Prostate gland (tissue), 2 donors: ENCODE data around the gene COX19. TPM values are rescaled to one million over a fixed set of nuclear protein-coding genes. Genes with fewer than 3 reads are reported as not detected.

Source experiments
- DNase-seq: peaks from one replicate; pipeline ENCODE4 v3.0.0-alpha.2; 2019; ENCODE audit warnings: low spot score
- H3K27ac ChIP-seq, 2 donors: fragments of 200-600 bp; sonication (generic); 2 replicates each; pipeline ENCODE4 v1.5.1; 2017 to 2019
- H3K27me3 ChIP-seq: fragments of 200-600 bp; sonication (generic); replicated peaks from 2 replicates; pipeline ENCODE4 v1.5.1; 2019; ENCODE audit not compliant: insufficient read depth
- H3K36me3 ChIP-seq, 2 donors: fragments of 200-600 bp; sonication (generic); 1 replicate in 1 of 2; 2 replicates in 1 of 2; pipeline versions ENCODE4 v1.5.1 to v1.8.1; 2017 to 2019
- H3K4me1 ChIP-seq: fragments of 200-600 bp; sonication (generic); replicated peaks from 2 replicates; pipeline ENCODE4 v1.5.1; 2019
- H3K4me3 ChIP-seq, 2 donors: fragments of 200-600 bp; sonication (generic); 2 replicates each; pipeline ENCODE4 v1.5.1; 2017 to 2019
- H3K9me3 ChIP-seq: fragments of 200-600 bp; sonication (generic); 2 replicates; pipeline ENCODE4 v1.5.1; 2017
- POLR2A ChIP-seq: fragments of 450-650 bp; IDR thresholded peaks from one replicate; pipeline ENCODE4 v1.6.1; 2016; ENCODE audit warnings: antibody characterized with exemption, mild to moderate bottlenecking
- POLR2AphosphoS5 ChIP-seq: sonication (generic); formaldehyde crosslinking; IDR thresholded peaks from one replicate; pipeline ENCODE4 v1.6.1; 2017; ENCODE audit warnings: antibody characterized with exemption
- WGBS: methylation state at CpG from one replicate; pipeline ENCODE4 v1.1.5; 2018; 5-methylcytosine and 5-hydroxymethylcytosine counted together
- intact Hi-C: fragments of 100-400 bp; cut with DNase I; formaldehyde crosslinking; loops from one replicate; pipeline ENCODE4 v1.14.2; 2022
- microRNA counts, 2 donors: library from miRNA; unstranded; fragments of <30 nt; microRNA quantifications; one replicate each; lab custom pipeline; 2016 to 2017
- microRNA-seq: library from miRNA; unstranded; fragments of <30 nt; microRNA quantifications from one replicate; pipeline ENCODE4, GENCODE V29; 2016
- small RNA-seq, 2 donors: library from RNA; depleted of rRNA; stranded (forward); fragments of <200 nt; gene quantifications; one replicate each; pipeline ENCODE3, GENCODE V24; 2016
- total RNA-seq, 2 donors: library from RNA; depleted of rRNA; stranded (reverse); fragments of >200 nt; gene quantifications; one replicate each; pipeline ENCODE4 v1.1.0, GENCODE V29; 2016
- TF ChIP-seq, protein P1 (sequence below), 4 experiments: fragments of 200-600 bp in 2 of 4; fragments of 450-650 bp in 2 of 4; sonication (generic) in 2 of 4; IDR thresholded peaks; 1 replicate in 3 of 4; 2 replicates in 1 of 4; pipeline ENCODE4 v1.5.1; 2016 to 2019; ENCODE audit warnings: antibody characterized with exemption in 4 of 4, mild to moderate bottlenecking in 2 of 4, moderate library complexity in 2 of 4

Gene COX19
- total RNA-seq, 2 donors from 2014 or later, result 11.3 to 17.0 TPM

DNA sequence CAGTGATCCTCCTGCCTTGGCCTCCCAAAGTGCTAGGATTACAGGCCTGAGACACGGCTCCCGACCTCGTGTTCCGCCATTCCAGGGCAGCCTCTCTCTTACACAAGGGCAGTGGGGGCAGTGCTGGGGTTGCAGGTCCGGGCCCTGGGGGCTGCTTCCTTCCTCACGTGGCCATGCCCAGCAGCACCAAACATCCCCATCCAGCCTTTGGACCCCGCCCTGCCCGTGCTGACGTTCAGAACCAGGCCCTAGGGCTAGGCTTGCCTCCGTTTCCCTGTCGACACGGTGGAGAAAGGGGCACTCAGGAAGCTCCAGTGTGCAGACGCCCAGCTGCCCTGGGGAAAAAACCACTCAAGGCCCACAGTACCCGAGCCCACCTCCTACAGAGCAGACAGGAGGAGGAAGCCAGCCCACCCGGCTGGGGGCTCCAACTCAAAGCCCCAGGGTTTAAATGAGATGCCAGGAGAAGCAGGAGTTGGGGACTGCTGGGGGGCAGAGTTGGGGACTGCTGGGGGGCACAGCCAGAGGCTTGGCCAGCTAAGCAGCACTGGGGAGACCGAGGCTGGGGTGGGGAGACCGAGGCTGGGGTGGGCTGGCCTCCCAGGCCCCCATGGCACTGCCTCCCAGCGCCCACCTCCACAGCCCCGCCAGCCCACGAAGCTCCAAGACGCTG, 56.8 kb downstream of the COX19 start:
- no peaks in the 10 kb centered on the region for H3K4me1 ChIP-seq
- intact Hi-C loops, result no loop called here
- WGBS, result 94% methylated on average over 21 of the region's 21 CpGs
- no peaks in the 10 kb centered on the region for H3K27me3 ChIP-seq
- H3K36me3 ChIP-seq, result no peaks in the 10 kb centered on the region
- no peak overlapping the region for H3K4me3 ChIP-seq
- TF ChIP-seq POLR2A (no peak), POLR2AphosphoS5 (no peak)
- TF ChIP-seq, protein P1, sequence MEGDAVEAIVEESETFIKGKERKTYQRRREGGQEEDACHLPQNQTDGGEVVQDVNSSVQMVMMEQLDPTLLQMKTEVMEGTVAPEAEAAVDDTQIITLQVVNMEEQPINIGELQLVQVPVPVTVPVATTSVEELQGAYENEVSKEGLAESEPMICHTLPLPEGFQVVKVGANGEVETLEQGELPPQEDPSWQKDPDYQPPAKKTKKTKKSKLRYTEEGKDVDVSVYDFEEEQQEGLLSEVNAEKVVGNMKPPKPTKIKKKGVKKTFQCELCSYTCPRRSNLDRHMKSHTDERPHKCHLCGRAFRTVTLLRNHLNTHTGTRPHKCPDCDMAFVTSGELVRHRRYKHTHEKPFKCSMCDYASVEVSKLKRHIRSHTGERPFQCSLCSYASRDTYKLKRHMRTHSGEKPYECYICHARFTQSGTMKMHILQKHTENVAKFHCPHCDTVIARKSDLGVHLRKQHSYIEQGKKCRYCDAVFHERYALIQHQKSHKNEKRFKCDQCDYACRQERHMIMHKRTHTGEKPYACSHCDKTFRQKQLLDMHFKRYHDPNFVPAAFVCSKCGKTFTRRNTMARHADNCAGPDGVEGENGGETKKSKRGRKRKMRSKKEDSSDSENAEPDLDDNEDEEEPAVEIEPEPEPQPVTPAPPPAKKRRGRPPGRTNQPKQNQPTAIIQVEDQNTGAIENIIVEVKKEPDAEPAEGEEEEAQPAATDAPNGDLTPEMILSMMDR (IDR thresholded peaks at IDR 0.05), result no peak
- no peaks in the 10 kb centered on the region for H3K9me3 ChIP-seq
- no peak for DNase-seq
- H3K27ac ChIP-seq, result no peak overlapping the region

DNA sequence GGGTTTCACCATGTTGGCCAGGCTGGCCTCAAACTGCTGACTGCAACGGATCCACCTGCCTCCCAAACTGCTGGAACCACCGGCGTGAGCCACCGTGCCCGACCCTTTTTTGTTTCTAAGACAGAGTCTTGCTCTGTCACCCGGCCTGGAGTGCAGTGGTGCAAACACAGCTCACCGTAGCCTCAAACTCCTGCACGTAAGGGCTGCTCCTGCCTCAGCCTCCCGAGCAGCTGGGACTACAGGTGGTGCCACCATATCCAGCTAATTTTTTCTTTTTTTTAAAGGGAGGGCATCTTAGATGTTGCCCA, 57.3 kb downstream of the COX19 start:
- Histone ChIP-seq H3K27me3 (no peaks in the 10 kb centered on the region), H3K4me3 (no peak overlapping the region), H3K4me1 (no peaks in the 10 kb centered on the region), H3K27ac (no peak overlapping the region), H3K9me3 (no peaks in the 10 kb centered on the region), H3K36me3 (no peaks in the 10 kb centered on the region)
- no peak for DNase-seq
- TF ChIP-seq, protein P1 (IDR thresholded peaks at IDR 0.05), result no peak
- TF ChIP-seq POLR2AphosphoS5, result no peak
- no peak for TF ChIP-seq POLR2A
- intact Hi-C loops, result no loop called here
- WGBS, result 86% methylated on average over 9 of the region's 9 CpGs

DNA sequence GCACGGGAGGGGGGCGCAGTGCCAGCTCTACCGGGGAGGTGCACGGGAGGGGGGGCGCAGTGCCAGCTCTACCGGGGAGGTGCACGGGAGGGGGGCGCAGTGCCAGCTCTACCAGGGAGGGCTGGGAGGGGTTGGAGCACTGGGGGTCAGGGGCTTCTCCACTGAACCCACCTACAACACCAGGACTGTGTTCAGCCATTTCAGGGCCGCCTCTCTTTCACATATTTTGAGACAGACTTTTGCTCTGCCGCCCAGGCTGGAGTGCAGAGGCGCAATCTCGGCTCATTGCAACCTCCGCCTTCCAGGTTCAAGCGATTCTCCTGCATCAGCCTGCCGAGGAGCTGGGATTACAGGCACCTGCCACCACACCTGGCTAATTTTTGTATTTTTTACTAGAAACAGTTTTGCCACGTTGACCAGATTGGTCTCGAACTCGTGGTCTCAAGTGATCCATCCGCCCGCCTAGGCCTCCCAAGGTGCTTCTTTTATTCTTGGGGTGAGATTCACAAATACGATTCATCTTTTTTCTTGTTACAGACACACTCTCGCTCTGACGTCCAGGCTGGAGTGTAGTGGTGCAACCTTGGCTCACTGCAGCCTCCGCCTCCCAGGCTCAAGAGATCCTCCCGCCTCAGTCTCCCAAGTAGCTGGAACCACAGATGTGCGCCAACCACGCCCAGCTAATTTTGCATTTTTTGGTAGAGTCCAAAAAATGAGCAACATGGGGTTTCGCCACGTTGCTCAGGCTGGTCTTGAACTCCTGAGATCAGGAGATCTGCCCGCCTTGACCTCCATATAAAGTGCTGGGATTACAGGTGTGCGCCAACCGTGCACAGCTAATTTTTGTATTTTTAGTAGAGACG, 57.9 kb downstream of the COX19 start:
- Histone ChIP-seq H3K4me1 (no peaks in the 10 kb centered on the region), H3K27ac (no peak overlapping the region), H3K36me3 (no peaks in the 10 kb centered on the region), H3K4me3 (no peak overlapping the region), H3K27me3 (no peaks in the 10 kb centered on the region), H3K9me3 (no peaks in the 10 kb centered on the region)
- intact Hi-C loops, result no loop called here
- DNase-seq, result no peak
- TF ChIP-seq POLR2A (no peak), POLR2AphosphoS5 (no peak)
- TF ChIP-seq, protein P1 (IDR thresholded peaks at IDR 0.05), result no peak
- 83% methylated on average over 25 of the region's 33 CpGs for WGBS

DNA sequence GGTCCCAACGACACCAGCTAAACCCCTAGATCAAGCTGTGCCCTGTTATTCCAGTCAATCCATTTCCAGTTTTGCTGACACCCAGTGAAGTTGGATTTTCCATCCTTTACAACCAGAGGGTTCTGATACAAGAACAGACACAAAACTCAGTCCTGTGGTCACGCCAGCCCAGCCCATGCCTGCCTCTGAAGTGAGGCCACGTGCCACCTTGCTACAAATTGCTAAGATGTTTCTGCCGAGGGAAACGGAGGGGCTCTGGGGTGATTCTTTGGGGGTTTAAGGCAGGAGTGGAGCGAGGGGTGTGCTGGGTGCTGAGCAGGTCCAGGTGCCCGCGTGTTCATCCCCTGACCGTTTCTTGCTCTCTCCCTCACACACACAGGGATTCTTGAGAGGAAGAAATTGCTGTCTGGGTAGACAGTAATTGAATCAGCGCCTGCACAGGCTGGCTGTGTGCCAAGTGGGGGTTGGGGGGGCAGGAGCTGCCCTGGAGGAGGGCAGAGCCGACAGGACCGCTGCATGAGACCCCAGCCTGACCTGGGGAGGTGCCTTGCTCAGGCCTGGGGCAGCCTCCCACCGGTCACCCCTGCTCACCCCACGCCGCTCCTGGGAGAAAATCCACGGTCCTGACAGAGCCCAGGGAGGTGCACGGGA, 58.9 kb downstream of the COX19 start:
- no peak for DNase-seq
- TF ChIP-seq POLR2AphosphoS5 (no peak), POLR2A (no peak)
- TF ChIP-seq, protein P1 (IDR thresholded peaks at IDR 0.05), result no peak
- no peaks in the 10 kb centered on the region for H3K27me3 ChIP-seq
- H3K27ac ChIP-seq, result no peak overlapping the region
- no peak overlapping the region for H3K4me3 ChIP-seq
- no peaks in the 10 kb centered on the region for H3K9me3 ChIP-seq
- 24% methylated on average over 12 of the region's 17 CpGs for WGBS
- no peaks in the 10 kb centered on the region for H3K36me3 ChIP-seq
- intact Hi-C loops, result no loop called here
- no peaks in the 10 kb centered on the region for H3K4me1 ChIP-seq

MicroRNA genes within 50 kb of the gene (microRNA counts, 767-probe panel; counts per million panel counts)
- 431 to 1,408 counts per million in 2 donors for microRNA hsa-miR-339-3p (lab: Ali Mortazavi, UCI)
- microRNA hsa-miR-339-5p (lab: Ali Mortazavi, UCI), result 0 to 431 counts per million in 2 donors

Small RNAs within 50 kb of the gene (microRNA-seq; reads per million reads assigned to microRNA genes)
- 574 reads per million, percentile 85 among the genes with 10 or more reads in this experiment for gene MIR339

Small RNAs within 50 kb of the gene (small RNA-seq; reads per million reads assigned to genes)
- gene MIR339, result 6.9 to 8.2 reads per million in 2 donors

Other genes with a start within 250 kb of the COX19 start
- 10 to 100 TPM; 30.8 to 52.0 TPM for gene DNAAF5, start 248.8 kb downstream of the COX19 start, total RNA-seq
- 10 to 100 TPM; 20.2 to 44.8 TPM for gene PRKAR1B, start 248.3 kb downstream of the COX19 start, total RNA-seq
- 100 to 1,000 TPM; 106 to 177 TPM for gene SUN1, start 143.1 kb downstream of the COX19 start, total RNA-seq
- 10 to 100 TPM; 50.0 to 91.9 TPM for gene GET4, start 99.0 kb downstream of the COX19 start, total RNA-seq
- gene ADAP1, start 20.9 kb downstream of the COX19 start, total RNA-seq, result 1 to 10 TPM; 5.9 to 8.3 TPM
- gene CYP2W1, start 7.6 kb upstream of the COX19 start, total RNA-seq, result 1 to 10 TPM; 3.1 to 4.0 TPM
- 10 to 100 TPM in 1 of 2 donors, 1 to 10 TPM in 1; 6.1 to 25.9 TPM for gene GPR146, start 69.0 kb upstream of the COX19 start, total RNA-seq
- gene GPER1, start 112.6 kb upstream of the COX19 start, total RNA-seq, result 10 to 100 TPM in 1 of 2 donors, 1 to 10 TPM in 1; 7.4 to 11.5 TPM
- gene ZFAND2A, start 184.6 kb upstream of the COX19 start, total RNA-seq, result 10 to 100 TPM; 25.0 to 36.3 TPM